OCI-LY3 (cell line): ENCODE results near the gene SUSD4.

Experiments used
- H2AFZ ChIP-seq: fragments of 200-600, 300-600 bp; shearing (Covaris generic); 2 replicates; pipeline ENCODE4 v1.6.0; 2014; ENCODE audit warnings: antibody characterized with exemption, low read depth, low read length
- H3K27ac ChIP-seq: fragments of 200-600, 300-600 bp; sonication (generic); 2 replicates; pipeline ENCODE4 v1.5.1; 2014; ENCODE audit warnings: mild to moderate bottlenecking, low read length, moderate library complexity, mixed read lengths
- H3K27me3 ChIP-seq: fragments of 200-600, 300-600 bp; sonication (generic); 2 replicates; pipeline ENCODE4 v1.6.1; 2014; ENCODE audit warnings: low read depth, low read length, mixed read lengths
- H3K36me3 ChIP-seq: fragments of 200-600, 300-600 bp; sonication (generic); replicated peaks from 2 replicates; pipeline ENCODE3; 2014; ENCODE audit warnings: low read depth, low read length, mixed read lengths
- H3K4me1 ChIP-seq: fragments of 300-600, 200-600 bp; sonication (generic); 2 replicates; pipeline ENCODE4 v1.6.1; 2014; ENCODE audit warnings: low read length, mixed read lengths
- H3K4me2 ChIP-seq: fragments of 200-600, 300-600 bp; sonication (generic); 2 replicates; pipeline ENCODE4 v1.6.1; 2014; ENCODE audit warnings: low read length, mixed read lengths
- H3K4me3 ChIP-seq: fragments of 300-600, 200-600 bp; sonication (generic); 2 replicates; pipeline ENCODE4 v1.5.1; 2014; ENCODE audit warnings: antibody characterized with exemption, mild to moderate bottlenecking, low read length, moderate library complexity
- H3K79me2 ChIP-seq: fragments of 300-600, 200-600 bp; shearing (Covaris generic); 2 replicates; pipeline ENCODE4 v1.6.1; 2014; ENCODE audit warnings: mild to moderate bottlenecking, low read length, mixed read lengths
- H3K9ac ChIP-seq: fragments of 300-600, 200-600 bp; shearing (Covaris generic); 2 replicates; pipeline ENCODE4 v1.6.0; 2014; ENCODE audit warnings: mild to moderate bottlenecking, low read length, moderate library complexity
- H3K9me3 ChIP-seq: fragments of 200-600, 300-600 bp; shearing (Covaris generic); 2 replicates; pipeline ENCODE4 v1.6.1; 2014; ENCODE audit warnings: low read length, mixed read lengths; ENCODE audit not compliant: insufficient read depth
- H4K20me1 ChIP-seq: fragments of 200-600, 300-600 bp; sonication (generic); 2 replicates; pipeline ENCODE4 v1.6.1; 2016; ENCODE audit warnings: low read length, mixed read lengths; ENCODE audit not compliant: insufficient read depth
- CTCF ChIP-seq: fragments of 200-600, 300-600 bp; sonication (generic); IDR thresholded peaks from 2 replicates; pipeline ENCODE4 v1.5.1; 2014; ENCODE audit warnings: antibody characterized with exemption, low read length, low read depth
- EZH2phosphoT487 ChIP-seq: fragments of 200-600 bp; shearing (Covaris generic); IDR thresholded peaks from 2 replicates; pipeline ENCODE4 v1.6.1; 2018; ENCODE audit warnings: antibody characterized with exemption, mixed run types, low read depth

The SUSD4 gene

GRCh38 chr1:223176437-223176836, 187.5 kb downstream of the SUSD4 start:
- no peak overlapping the region for H3K4me2 ChIP-seq
- no peaks in the 10 kb centered on the region for H3K9me3 ChIP-seq
- H3K36me3 ChIP-seq: no peaks in the 10 kb centered on the region
- H3K27me3 ChIP-seq: peaks cover 32% of the 10 kb centered on the region
- no peaks in the 10 kb centered on the region for H3K79me2 ChIP-seq
- TF ChIP-seq CTCF: no peak
- TF ChIP-seq EZH2phosphoT487: no peak
- H3K9ac ChIP-seq: no peak overlapping the region
- no peaks in the 10 kb centered on the region for H4K20me1 ChIP-seq
- H3K4me3 ChIP-seq: no peak overlapping the region
- H3K27ac ChIP-seq: no peak overlapping the region
- no peak overlapping the region for H2AFZ ChIP-seq
- no peaks in the 10 kb centered on the region for H3K4me1 ChIP-seq

GRCh38 chr1:223175633-223176032, 188.3 kb downstream of the SUSD4 start:
- H3K79me2 ChIP-seq: no peaks in the 10 kb centered on the region
- H3K9ac ChIP-seq: no peak overlapping the region
- no peak overlapping the region for H3K4me2 ChIP-seq
- no peaks in the 10 kb centered on the region for H3K4me1 ChIP-seq
- no peaks in the 10 kb centered on the region for H3K9me3 ChIP-seq
- peaks cover 24% of the 10 kb centered on the region for H3K27me3 ChIP-seq
- no peaks in the 10 kb centered on the region for H4K20me1 ChIP-seq
- TF ChIP-seq EZH2phosphoT487 (no peak), CTCF (no peak)
- H3K36me3 ChIP-seq: no peaks in the 10 kb centered on the region
- no peak overlapping the region for H3K27ac ChIP-seq
- no peak overlapping the region for H3K4me3 ChIP-seq
- no peak overlapping the region for H2AFZ ChIP-seq

GRCh38 chr1:223175032-223175431, 188.9 kb downstream of the SUSD4 start:
- Histone ChIP-seq H3K4me2 (no peak overlapping the region), H3K36me3 (no peaks in the 10 kb centered on the region), H3K79me2 (no peaks in the 10 kb centered on the region), H3K9me3 (no peaks in the 10 kb centered on the region), H3K27ac (no peak overlapping the region), H3K27me3 (peaks cover 18% of the 10 kb centered on the region), H3K9ac (no peak overlapping the region), H4K20me1 (no peaks in the 10 kb centered on the region), H2AFZ (no peak overlapping the region), H3K4me1 (no peaks in the 10 kb centered on the region), H3K4me3 (no peak overlapping the region)
- TF ChIP-seq EZH2phosphoT487 (no peak), CTCF (0 out of 2 replicates have a peak, but pooled peaks have one; percentile 12)
